K562 (cell line): Measurements from ENCODE around the gene BRAT1. TPM values are rescaled to one million over a fixed set of nuclear protein-coding genes. Genes with fewer than 3 reads are reported as not detected.
A peak's percentile ranks its signal among the peaks of the same experiment; 100 is the strongest.

ENCODE experiments used
- ATAC-seq: fragments of 200-7000 bp; cut with Tn5 transposase; 3 replicates; pipeline ENCODE4 v1.9.1; 2020; ENCODE audit warnings: moderate library complexity
- BruUV-seq: library from RNA; stranded (reverse); fragments of 400-500 nt; replicated peaks from 2 replicates; lab custom pipeline; 2021; lab: Mats Ljungman, UMichigan
- CTCF ChIA-PET: fragments of 300-600 bp; formaldehyde crosslinking; extraction: SDS; loops from one replicate; lab custom pipeline; 2021; ENCODE audit warnings: low intra/inter-chr PET ratio; lab: Yijun Ruan, JAX
- POLR2A ChIA-PET: fragments of 300-600, 350-650 bp; sonication (Branson Sonifier 250); formaldehyde crosslinking; extraction: SDS; loops from one replicate; lab custom pipeline; 2021; ENCODE audit warnings: antibody characterized with exemption, inconsistent platforms; lab: Yijun Ruan, JAX
- DNase-seq, 4 experiments: peaks; one replicate each; pipeline versions ENCODE4 v3.0.0 to v3.0.0-alpha.2; 2011 to 2018; ENCODE audit warnings: low spot score in 3 of 4, mixed read lengths in 3 of 4; ENCODE audit errors: extremely low read depth in 1 of 4
- FAIRE-seq: peaks from 2 replicates; lab custom pipeline; 2011; peaks lifted over from hg19 to GRCh38; lab: Jason Lieb, UNC
- H2AFZ ChIP-seq: 2 replicates; pipeline ENCODE4 v1.6.0; 2011; ENCODE audit warnings: low read depth, low read length, control low read depth, inconsistent platforms
- H3K27ac ChIP-seq: fragments of 200-600 bp; 3 replicates; pipeline ENCODE4 v1.8.0; 2011; ENCODE audit warnings: low read depth, mild to moderate bottlenecking, control low read depth, inconsistent platforms, low read length, moderate library complexity, mixed read lengths; ENCODE audit errors: extremely low read depth
- H3K27me3 ChIP-seq, 2 experiments: fragments of 300-600 bp in 1 of 2; 2 replicates in 1 of 2; 3 replicates in 1 of 2; pipeline versions ENCODE4 v1.6.0 to v1.8.0; 2011; ENCODE audit warnings: inconsistent platforms in 2 of 2, low read length in 2 of 2, mild to moderate bottlenecking in 1 of 2, mixed read lengths in 1 of 2, moderate library complexity in 1 of 2; ENCODE audit not compliant: control insufficient read depth in 2 of 2, insufficient read depth in 2 of 2
- H3K36me3 ChIP-seq: fragments of 300-600 bp; 3 replicates; pipeline ENCODE4 v1.8.0; 2011; ENCODE audit warnings: mild to moderate bottlenecking, low read length, inconsistent platforms; ENCODE audit not compliant: control insufficient read depth, insufficient read depth
- H3K4me1 ChIP-seq, 2 experiments: fragments of 200-600 bp in 1 of 2; replicated peaks in 1 of 2; 2 replicates in 1 of 2; 3 replicates in 1 of 2; pipeline versions ENCODE4 v1.5.1 to v1.8.0; 2011; ENCODE audit warnings: inconsistent platforms in 2 of 2, low read length in 2 of 2, mild to moderate bottlenecking in 1 of 2, mixed read lengths in 1 of 2, moderate library complexity in 1 of 2; ENCODE audit not compliant: control insufficient read depth in 2 of 2, insufficient read depth in 2 of 2
- H3K4me2 ChIP-seq: 2 replicates; pipeline ENCODE4 v1.6.1; 2011; ENCODE audit warnings: low read length, control low read depth, inconsistent platforms, mixed read lengths; ENCODE audit not compliant: insufficient read depth
- H3K4me3 ChIP-seq: fragments of 200-600 bp; sonication (generic), shearing (Covaris generic); 2 replicates; pipeline ENCODE4 v1.5.1; 2016; ENCODE audit warnings: control low read depth, inconsistent platforms
- H3K79me2 ChIP-seq: fragments of 200-600 bp; 3 replicates; pipeline ENCODE4 v1.8.0; 2011; ENCODE audit warnings: low read length, inconsistent platforms; ENCODE audit not compliant: control insufficient read depth, insufficient read depth
- H3K9ac ChIP-seq, 2 experiments: 2 replicates each; pipeline versions ENCODE4 v1.6.0 to v1.6.1; 2011; ENCODE audit warnings: low read depth in 2 of 2, low read length in 2 of 2, control low read depth in 1 of 2, inconsistent platforms in 1 of 2, mild to moderate bottlenecking in 1 of 2, mixed read lengths in 1 of 2; ENCODE audit not compliant: insufficient read depth in 1 of 2
- H3K9me1 ChIP-seq: one replicate; pipeline ENCODE4 v1.6.0; 2011; ENCODE audit warnings: inconsistent platforms, mild to moderate bottlenecking, low read length, moderate library complexity; ENCODE audit not compliant: control insufficient read depth, insufficient read depth
- H3K9me3 ChIP-seq: replicated peaks from 2 replicates; pipeline ENCODE4 v1.5.1; 2011; ENCODE audit warnings: low read depth, low read length, inconsistent platforms; ENCODE audit not compliant: control insufficient read depth, insufficient read depth
- H4K20me1 ChIP-seq: replicated peaks from 2 replicates; pipeline ENCODE4 v1.6.1; 2011; ENCODE audit warnings: low read length, inconsistent platforms, mixed read lengths; ENCODE audit not compliant: control insufficient read depth, insufficient read depth
- DPF2 ChIP-seq: fragments of 450-650 bp; IDR thresholded peaks from 2 replicates; pipeline ENCODE4 v1.6.1; 2016
- EGR1 ChIP-seq: fragments of 450-650 bp; conservative IDR thresholded peaks from 2 replicates; pipeline ENCODE4 v1.6.1; 2017; ENCODE audit warnings: mild to moderate bottlenecking
- ETV5 ChIP-seq: sonication (generic); formaldehyde crosslinking; IDR thresholded peaks from 2 replicates; pipeline ENCODE4 v1.4.0; 2020; ENCODE audit warnings: low read depth, mild to moderate bottlenecking, missing genetic modification reagents
- FOXA3 ChIP-seq, 2 experiments: fragments of 450-650 bp in 1 of 2; sonication (generic) in 1 of 2; formaldehyde crosslinking; IDR thresholded peaks in 1 of 2; conservative IDR thresholded peaks in 1 of 2; 2 replicates each; pipeline versions ENCODE4 v1.4.0 to v1.8.0; 2020 to 2022; ENCODE audit warnings: mild to moderate bottlenecking in 2 of 2, missing genetic modification reagents in 1 of 2
- JUN ChIP-seq, 2 experiments: sonication (generic) in 1 of 2; formaldehyde crosslinking in 1 of 2; IDR thresholded peaks; 2 replicates each; pipeline versions ENCODE4 v1.6.1 to v1.8.0; 2012 to 2022; ENCODE audit warnings: borderline replicate concordance in 2 of 2, mild to moderate bottlenecking in 2 of 2, improper control_type of control experiment in 1 of 2, low read depth in 1 of 2, low read length in 1 of 2, missing genetic modification reagents in 1 of 2
- LARP7 ChIP-seq: fragments of 450-650 bp; IDR thresholded peaks from 2 replicates; pipeline ENCODE4 v1.6.1; 2016
- MAFK ChIP-seq: IDR thresholded peaks from 2 replicates; pipeline ENCODE4 v1.6.1; 2011; ENCODE audit warnings: low read length, improper control_type of control experiment
- MECOM ChIP-seq: fragments of 250-450 bp; sonication (Bioruptor Pico); IDR thresholded peaks from 2 replicates; pipeline ENCODE4 v1.8.0; 2022; ENCODE audit warnings: inconsistent platforms
- NCOA6 ChIP-seq: fragments of 450-650 bp; IDR thresholded peaks from 2 replicates; pipeline ENCODE4 v1.6.1; 2017; ENCODE audit warnings: mild to moderate bottlenecking
- NFIC ChIP-seq: fragments of 450-650 bp; IDR thresholded peaks from 2 replicates; pipeline ENCODE4 v1.6.1; 2017; ENCODE audit warnings: mild to moderate bottlenecking, inconsistent platforms
- SMARCE1 ChIP-seq: fragments of 450-650 bp; IDR thresholded peaks from 2 replicates; pipeline ENCODE4 v1.7.1; 2016; ENCODE audit warnings: mild to moderate bottlenecking
- SNRNP70 ChIP-seq: fragments of 200-400 bp; formaldehyde crosslinking; optimal IDR thresholded peaks from 2 replicates; pipeline ENCODE3; 2017; ENCODE audit warnings: low read depth, low read length
- TBP ChIP-seq: optimal IDR thresholded peaks from 2 replicates; pipeline ENCODE3; 2011; ENCODE audit warnings: low read depth, low read length, improper control_type of control experiment
- TFAM ChIP-seq: fragments of 250-450 bp; sonication (Bioruptor Pico); conservative IDR thresholded peaks from 2 replicates; pipeline ENCODE4 v1.5.0; 2021; ENCODE audit warnings: mild to moderate bottlenecking, moderate library complexity
- ZC3H4 ChIP-seq: sonication (generic); formaldehyde crosslinking; IDR thresholded peaks from 2 replicates; pipeline ENCODE4 v1.9.0; 2021; ENCODE audit warnings: missing genetic modification reagents, borderline replicate concordance
- WGBS: fragments of 100-300 bp; shearing (Covaris generic); methylation state at CpG from one replicate; pipeline ENCODE4 v1.1.6; 2016; ENCODE audit warnings: low coverage, mixed read lengths; ENCODE audit not compliant: insufficient coverage; ENCODE audit errors: missing lambda C conversion rate; 5-methylcytosine and 5-hydroxymethylcytosine counted together
- in situ Hi-C: fragments of 300-500 bp; cut with MboI; formaldehyde crosslinking; loops from 4 replicates; pipeline ENCODE4 v1.15.0; 2018; ENCODE audit warnings: inconsistent platforms, mixed read lengths
- intact Hi-C: fragments of 100-400 bp; cut with micrococcal nuclease; formaldehyde crosslinking; loops from 2 replicates; pipeline ENCODE4 v1.14.2; 2022
- polyA plus RNA-seq, 8 experiments: library from polyadenylated mRNA; depleted of rRNA in 4 of 8; stranded (reverse) in 5 of 8; unstranded in 3 of 8; fragments of >200 nt; fragmentation: Nextera tagmentation in 2 of 8; fragmentation: Illumina TruSeq in 1 of 8; extraction: Ambion mirVana in 2 of 8; extraction: Trizol in 1 of 8; gene quantifications; 2 replicates each; pipeline versions ENCODE4 v1.2.1 to v1.2.3, GENCODE V29; 2011 to 2014; ENCODE audit warnings: inconsistent platforms in 1 of 8, missing spikeins in 1 of 8
- total RNA-seq, 7 experiments: library from RNA; depleted of rRNA in 6 of 7; stranded (reverse); fragments of >200 nt in 6 of 7; fragmentation: Illumina TruSeq in 2 of 7; extraction: Trizol in 2 of 7; gene quantifications; 2 replicates each; pipeline versions ENCODE4 v1.2.1 to v1.2.3, GENCODE V29; 2011 to 2021; ENCODE audit warnings: low replicate concordance in 1 of 7
- TF ChIP-seq, protein P1 (sequence below): fragments of 200-800 bp; sonication (Bioruptor generic); IDR thresholded peaks from 2 replicates; pipeline ENCODE4 v1.6.1; 2017; ENCODE audit warnings: missing genetic modification characterization, missing compliant biosample characterization
- TF ChIP-seq, protein P2 (sequence below): sonication (generic); formaldehyde crosslinking; IDR thresholded peaks from 2 replicates; pipeline ENCODE4 v1.4.0; 2020; ENCODE audit warnings: mild to moderate bottlenecking, missing genetic modification reagents
- TF ChIP-seq, protein P3 (sequence below): fragments of 450-650 bp; IDR thresholded peaks from 2 replicates; pipeline ENCODE4 v1.6.1; 2016; ENCODE audit warnings: antibody characterized with exemption

BRAT1 gene
- total and polyA plus RNA-seq, 9 of the 15 experiments (the other 6 are each of a cell fraction or from before 2014, with no cell fraction given) = 0.13 to 49.6 (median 10.5) TPM

DNA sequence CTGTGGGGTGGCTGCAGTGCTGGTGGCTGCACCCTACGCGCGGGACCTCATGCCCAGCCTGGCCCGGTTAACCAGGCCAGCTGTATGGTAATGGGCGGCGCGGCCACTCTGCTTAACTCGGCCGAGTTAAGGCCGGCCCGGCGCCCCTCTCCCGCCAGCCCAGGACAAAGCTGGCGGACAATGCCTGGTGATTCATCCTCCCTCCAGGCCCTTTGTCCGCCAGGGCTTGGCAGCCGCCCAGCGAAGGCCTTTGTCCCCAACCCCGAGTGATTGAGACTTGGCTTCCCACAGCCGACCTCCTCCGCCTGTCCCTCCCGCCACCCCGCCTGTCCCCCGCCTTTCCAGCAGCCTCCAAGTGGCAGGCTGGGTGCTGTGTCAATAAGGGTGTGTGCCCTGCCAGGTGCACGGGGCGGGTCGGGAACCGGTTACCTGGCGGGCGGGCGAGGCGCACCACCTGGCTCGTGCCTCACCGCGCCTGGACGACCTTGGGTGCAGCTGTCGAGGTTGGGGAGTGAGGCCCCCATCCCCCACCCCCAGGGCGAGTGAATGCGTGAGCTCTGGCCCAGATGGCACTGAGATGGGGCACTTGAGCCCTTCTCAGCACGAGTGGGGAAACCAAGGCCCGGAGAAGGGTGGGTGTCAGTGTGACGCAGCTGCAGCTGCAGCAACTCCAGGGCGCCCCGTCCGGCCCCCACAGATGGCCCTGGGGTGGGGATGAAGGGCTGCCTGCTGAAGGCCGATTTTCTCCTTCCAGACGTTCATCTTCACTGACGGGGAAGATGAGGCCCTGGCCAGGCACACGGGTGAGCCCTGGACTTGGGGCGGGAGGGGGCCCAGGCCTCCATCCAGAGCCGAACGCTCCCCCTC, 31.1 kb downstream of the BRAT1 start:
- WGBS = 26% methylated on average over 37 of the region's 51 CpGs
- BruUV-seq = no TSS peak
- H3K4me1 ChIP-seq = peaks cover 15 to 92% of the 10 kb centered on the region in 2 experiments
- TF ChIP-seq ETV5 (CRISPR knock-in tag) (no peak), LARP7 (no peak), SNRNP70 (no peak), TBP (no peak), NCOA6 (no peak), MAFK (no peak), NFIC (peak; percentile 86), ZC3H4 (CRISPR knock-in tag) (no peak), JUN (IDR thresholded peaks at IDR 0.05; ENCODE audit: borderline replicate concordance, low read depth, low read length) (0 out of 2 replicates have a peak, but pooled peaks have one; percentile 24), JUN (CRISPR knock-in tag; IDR thresholded peaks at IDR 0.05; ENCODE audit: borderline replicate concordance) (no peak), TFAM (CRISPR knock-in tag) (no peak), FOXA3 (CRISPR knock-in tag; conservative IDR thresholded peaks at IDR 0.05 in 1 of 2, IDR thresholded peaks at IDR 0.05 in 1 of 2) (peak in 1 of 2 experiments; percentile 92; a peak in 1 of 4 replicates), SMARCE1 (0 out of 2 replicates have a peak, but pooled peaks have one; percentile 21), DPF2 (0 out of 2 replicates have a peak, but pooled peaks have one; percentile 19), EGR1 (peak; percentile 45; the same call in 1 of the 2 replicates), MECOM (CRISPR knock-in tag) (no peak)
- TF ChIP-seq, protein P1, sequence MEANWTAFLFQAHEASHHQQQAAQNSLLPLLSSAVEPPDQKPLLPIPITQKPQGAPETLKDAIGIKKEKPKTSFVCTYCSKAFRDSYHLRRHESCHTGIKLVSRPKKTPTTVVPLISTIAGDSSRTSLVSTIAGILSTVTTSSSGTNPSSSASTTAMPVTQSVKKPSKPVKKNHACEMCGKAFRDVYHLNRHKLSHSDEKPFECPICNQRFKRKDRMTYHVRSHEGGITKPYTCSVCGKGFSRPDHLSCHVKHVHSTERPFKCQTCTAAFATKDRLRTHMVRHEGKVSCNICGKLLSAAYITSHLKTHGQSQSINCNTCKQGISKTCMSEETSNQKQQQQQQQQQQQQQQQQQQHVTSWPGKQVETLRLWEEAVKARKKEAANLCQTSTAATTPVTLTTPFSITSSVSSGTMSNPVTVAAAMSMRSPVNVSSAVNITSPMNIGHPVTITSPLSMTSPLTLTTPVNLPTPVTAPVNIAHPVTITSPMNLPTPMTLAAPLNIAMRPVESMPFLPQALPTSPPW (CRISPR knock-in tag) = peak; percentile 62
- TF ChIP-seq, protein P2, sequence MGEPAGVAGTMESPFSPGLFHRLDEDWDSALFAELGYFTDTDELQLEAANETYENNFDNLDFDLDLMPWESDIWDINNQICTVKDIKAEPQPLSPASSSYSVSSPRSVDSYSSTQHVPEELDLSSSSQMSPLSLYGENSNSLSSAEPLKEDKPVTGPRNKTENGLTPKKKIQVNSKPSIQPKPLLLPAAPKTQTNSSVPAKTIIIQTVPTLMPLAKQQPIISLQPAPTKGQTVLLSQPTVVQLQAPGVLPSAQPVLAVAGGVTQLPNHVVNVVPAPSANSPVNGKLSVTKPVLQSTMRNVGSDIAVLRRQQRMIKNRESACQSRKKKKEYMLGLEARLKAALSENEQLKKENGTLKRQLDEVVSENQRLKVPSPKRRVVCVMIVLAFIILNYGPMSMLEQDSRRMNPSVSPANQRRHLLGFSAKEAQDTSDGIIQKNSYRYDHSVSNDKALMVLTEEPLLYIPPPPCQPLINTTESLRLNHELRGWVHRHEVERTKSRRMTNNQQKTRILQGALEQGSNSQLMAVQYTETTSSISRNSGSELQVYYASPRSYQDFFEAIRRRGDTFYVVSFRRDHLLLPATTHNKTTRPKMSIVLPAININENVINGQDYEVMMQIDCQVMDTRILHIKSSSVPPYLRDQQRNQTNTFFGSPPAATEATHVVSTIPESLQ = no peak
- TF ChIP-seq, protein P3, sequence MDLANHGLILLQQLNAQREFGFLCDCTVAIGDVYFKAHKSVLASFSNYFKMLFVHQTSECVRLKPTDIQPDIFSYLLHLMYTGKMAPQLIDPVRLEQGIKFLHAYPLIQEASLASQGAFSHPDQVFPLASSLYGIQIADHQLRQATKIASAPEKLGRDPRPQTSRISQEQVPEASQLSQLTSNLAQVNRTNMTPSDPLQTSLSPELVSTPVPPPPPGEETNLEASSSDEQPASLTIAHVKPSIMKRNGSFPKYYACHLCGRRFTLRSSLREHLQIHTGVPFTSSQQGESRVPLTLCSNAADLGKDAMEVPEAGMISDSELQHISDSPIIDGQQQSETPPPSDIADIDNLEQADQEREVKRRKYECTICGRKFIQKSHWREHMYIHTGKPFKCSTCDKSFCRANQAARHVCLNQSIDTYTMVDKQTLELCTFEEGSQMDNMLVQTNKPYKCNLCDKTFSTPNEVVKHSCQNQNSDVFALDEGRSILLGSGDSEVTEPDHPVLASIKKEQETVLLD = no peak

More for the DNA sequence above, 31.1 kb downstream of the BRAT1 start:
- Histone ChIP-seq H3K9me1 (no peaks in the 10 kb centered on the region), H3K27me3 (peaks cover 0 to 14% of the 10 kb centered on the region in 2 experiments; a peak in 2 of 5 replicates), H3K36me3 (no peaks in the 10 kb centered on the region), H3K27ac (no peak overlapping the region), H3K4me3 (no peak overlapping the region), H3K9ac (peak overlapping the region in 1 of 2 experiments; percentile 36; a peak in 2 of 4 replicates), H3K4me2 (no peak overlapping the region), H3K9me3 (no peaks in the 10 kb centered on the region), H3K79me2 (no peaks in the 10 kb centered on the region), H2AFZ (no peak overlapping the region), H4K20me1 (peaks cover 4% of the 10 kb centered on the region)
- intact Hi-C loops = no loop called here
- peak; percentile 52 for FAIRE-seq
- peak; percentile 57 to 72 (median 62) for DNase-seq
- ChIA-PET POLR2A (interaction anchor here (0.5 to 0.7 kb wide), 2 partner anchors 111 to 484 kb away, joined by 3 read pairs; no protein-coding TSS in a partner anchor), CTCF (no interaction called here)
- no peak for ATAC-seq
- in situ Hi-C loops = no loop called here
